H1 (cell line): ENCODE data around the gene TAF10. TPM values are rescaled to one million over a fixed set of nuclear protein-coding genes. Genes with fewer than 3 reads are reported as not detected.

Experiments used
- CTCF ChIA-PET: fragments of 300-600 bp; sonication (Branson Sonifier 250); formaldehyde crosslinking; loops from one replicate; lab custom pipeline; 2021; ENCODE audit not compliant: partially characterized antibody; lab: Charles Lee
- POLR2A ChIA-PET: fragments of 300-600 bp; sonication (Branson Sonifier 250); formaldehyde crosslinking; loops from one replicate; lab custom pipeline; 2021; ENCODE audit warnings: inconsistent platforms; ENCODE audit not compliant: partially characterized antibody; lab: Charles Lee
- DNase-seq, 2 experiments: peaks; one replicate each; pipeline versions ENCODE4 v3.0.0 to v3.0.0-alpha.2; 2010 to 2022; ENCODE audit warnings: low spot score in 2 of 2, low read depth in 1 of 2, mixed read lengths in 1 of 2
- FAIRE-seq: peaks from 2 replicates; lab custom pipeline; 2011; peaks lifted over from hg19 to GRCh38; lab: Jason Lieb, UNC
- H2AFZ ChIP-seq: 2 replicates; pipeline ENCODE4 v1.8.1; 2012; ENCODE audit warnings: low read length, inconsistent platforms
- H2AK5ac ChIP-seq: 2 replicates; pipeline ENCODE4 v1.6.1; 2013; ENCODE audit warnings: low read depth, low read length
- H2BK120ac ChIP-seq: replicated peaks from 2 replicates; pipeline ENCODE3; 2013; ENCODE audit warnings: low read depth, low read length, inconsistent platforms
- H2BK12ac ChIP-seq: 2 replicates; pipeline ENCODE4 v1.6.1; 2013; ENCODE audit warnings: low read depth, low read length
- H2BK15ac ChIP-seq: 2 replicates; pipeline ENCODE4 v1.6.1; 2013; ENCODE audit warnings: low read length
- H2BK20ac ChIP-seq: 2 replicates; pipeline ENCODE4 v1.6.1; 2013; ENCODE audit warnings: low read length
- H2BK5ac ChIP-seq: 2 replicates; pipeline ENCODE4 v1.6.1; 2013; ENCODE audit warnings: low read depth, low read length
- H3K14ac ChIP-seq: 2 replicates; pipeline ENCODE4 v1.6.1; 2013; ENCODE audit warnings: inconsistent platforms; ENCODE audit not compliant: insufficient read length
- H3K18ac ChIP-seq: 2 replicates; pipeline ENCODE4 v1.6.1; 2013; ENCODE audit warnings: low read length; ENCODE audit errors: extremely low read depth
- H3K23ac ChIP-seq: 2 replicates; pipeline ENCODE4 v1.6.1; 2013; ENCODE audit warnings: inconsistent platforms; ENCODE audit not compliant: insufficient read length
- H3K23me2 ChIP-seq: 2 replicates; pipeline ENCODE4 v1.6.1; 2013; ENCODE audit warnings: low read depth, low read length
- H3K27ac ChIP-seq: 2 replicates; pipeline ENCODE4 v1.6.1; 2011; ENCODE audit warnings: low read depth, low read length, inconsistent platforms
- H3K27me3 ChIP-seq, 4 experiments: replicated peaks in 1 of 4; 1 replicate in 1 of 4; 2 replicates in 3 of 4; pipeline versions ENCODE4 v1.6.1 to v1.8.1; 2011 to 2013; ENCODE audit warnings: low read length in 3 of 4, mild to moderate bottlenecking in 3 of 4, inconsistent platforms in 2 of 4, mixed read lengths in 2 of 4, moderate library complexity in 1 of 4; ENCODE audit not compliant: control insufficient read depth in 3 of 4, insufficient read depth in 3 of 4; ENCODE audit errors: extremely low read depth in 1 of 4
- H3K36me3 ChIP-seq, 4 experiments: 2 replicates each; pipeline versions ENCODE4 v1.6.1 to v1.8.1; 2011 to 2013; ENCODE audit warnings: mild to moderate bottlenecking in 4 of 4, low read length in 3 of 4, moderate library complexity in 2 of 4, control low read depth in 1 of 4, inconsistent platforms in 1 of 4; ENCODE audit not compliant: insufficient read depth in 4 of 4, control insufficient read depth in 2 of 4
- H3K4ac ChIP-seq: replicated peaks from 2 replicates; pipeline ENCODE3; 2013; ENCODE audit warnings: low read length, low read depth, mixed read lengths, inconsistent platforms; ENCODE audit not compliant: insufficient read length
- H3K4me1 ChIP-seq, 4 experiments: replicated peaks in 1 of 4; 1 replicate in 1 of 4; 2 replicates in 3 of 4; pipeline versions ENCODE4 v1.6.1 to v1.8.1; 2011 to 2013; ENCODE audit warnings: low read length in 3 of 4, inconsistent platforms in 2 of 4, mixed read lengths in 1 of 4; ENCODE audit not compliant: insufficient read depth in 4 of 4, control insufficient read depth in 3 of 4
- H3K4me2 ChIP-seq, 2 experiments: 2 replicates each; pipeline versions ENCODE4 v1.6.1 to v1.8.1; 2011 to 2013; ENCODE audit warnings: low read depth in 2 of 2, low read length in 2 of 2, control low read depth in 1 of 2, inconsistent platforms in 1 of 2, mild to moderate bottlenecking in 1 of 2; ENCODE audit not compliant: insufficient read depth in 1 of 2
- H3K4me3 ChIP-seq, 4 experiments: fragments of 200-600, 300-600 bp in 1 of 4; sonication (generic), shearing (Covaris generic), sonication (Bioruptor Twin) in 1 of 4; 2 replicates each; pipeline versions ENCODE4 v1.5.1 to v1.8.1; 2011 to 2016; ENCODE audit warnings: low read length in 4 of 4, low read depth in 3 of 4, control low read depth in 2 of 4, inconsistent platforms in 2 of 4, mild to moderate bottlenecking in 2 of 4, mixed read lengths in 1 of 4, moderate library complexity in 1 of 4; ENCODE audit not compliant: insufficient read depth in 2 of 4; ENCODE audit errors: extremely low read depth in 1 of 4
- H3K56ac ChIP-seq: replicated peaks from 2 replicates; pipeline ENCODE3; 2013; ENCODE audit warnings: low read depth, mild to moderate bottlenecking, mixed read lengths, low read length, inconsistent platforms; ENCODE audit not compliant: insufficient read length
- H3K79me1 ChIP-seq: 2 replicates; pipeline ENCODE4 v1.6.1; 2013; ENCODE audit warnings: low read depth, low read length, control low read depth
- H3K79me2 ChIP-seq, 2 experiments: 2 replicates each; pipeline versions ENCODE4 v1.6.1 to v1.8.1; 2012 to 2013; ENCODE audit warnings: low read length in 2 of 2, mild to moderate bottlenecking in 2 of 2, inconsistent platforms in 1 of 2; ENCODE audit not compliant: insufficient read depth in 2 of 2, control insufficient read depth in 1 of 2
- H3K9ac ChIP-seq, 4 experiments: replicated peaks in 1 of 4; 1 replicate in 1 of 4; 2 replicates in 3 of 4; pipeline versions ENCODE4 v1.6.1 to v1.8.1; 2011 to 2013; ENCODE audit warnings: low read depth in 3 of 4, low read length in 3 of 4, control low read depth in 2 of 4, mild to moderate bottlenecking in 2 of 4, moderate library complexity in 2 of 4, inconsistent platforms in 1 of 4; ENCODE audit errors: extremely low read depth in 1 of 4
- H3K9me3 ChIP-seq, 2 experiments: 2 replicates each; pipeline versions ENCODE4 v1.6.1 to v1.8.1; 2012 to 2013; ENCODE audit warnings: mild to moderate bottlenecking in 2 of 2, moderate library complexity in 2 of 2, control low read depth in 1 of 2, inconsistent platforms in 1 of 2, low read depth in 1 of 2, low read length in 1 of 2, mixed read lengths in 1 of 2; ENCODE audit not compliant: insufficient read depth in 2 of 2
- H4K20me1 ChIP-seq, 2 experiments: replicated peaks in 1 of 2; 2 replicates each; pipeline versions ENCODE3 to v1.8.1; 2011 to 2013; ENCODE audit warnings: inconsistent platforms in 2 of 2, low read length in 2 of 2, mild to moderate bottlenecking in 1 of 2; ENCODE audit not compliant: insufficient read depth in 2 of 2, control insufficient read depth in 1 of 2
- H4K5ac ChIP-seq: 2 replicates; pipeline ENCODE4 v1.6.1; 2013; ENCODE audit warnings: low read length, low read depth, mixed read lengths, inconsistent platforms; ENCODE audit not compliant: insufficient read length
- H4K8ac ChIP-seq: 2 replicates; pipeline ENCODE4 v1.8.0; 2013; ENCODE audit warnings: mild to moderate bottlenecking, moderate library complexity, low read length, inconsistent platforms; ENCODE audit not compliant: insufficient read depth; ENCODE audit errors: extremely low read depth
- H4K91ac ChIP-seq: replicated peaks from 2 replicates; pipeline ENCODE3; 2013; ENCODE audit warnings: low read length, mixed read lengths, inconsistent platforms; ENCODE audit not compliant: insufficient read length
- CHD1 ChIP-seq: IDR thresholded peaks from 2 replicates; pipeline ENCODE4 v1.6.1; 2012; ENCODE audit warnings: low read depth, low read length, improper control_type of control experiment
- CTBP2 ChIP-seq: IDR thresholded peaks from 2 replicates; pipeline ENCODE4 v1.7.0; 2011; ENCODE audit warnings: borderline replicate concordance, mild to moderate bottlenecking, moderate library complexity, mixed read lengths, low read length; ENCODE audit not compliant: insufficient read depth, insufficient read length
- SP4 ChIP-seq: IDR thresholded peaks from 2 replicates; pipeline ENCODE4 v1.6.1; 2012; ENCODE audit warnings: low read length, inconsistent platforms
- SUZ12 ChIP-seq: fragments of 200-600 bp; sonication (generic); IDR thresholded peaks from 2 replicates; pipeline ENCODE4 v1.6.1; 2012; ENCODE audit warnings: mild to moderate bottlenecking, inconsistent platforms, low read length, moderate library complexity, mixed read lengths
- TEAD4 ChIP-seq: IDR thresholded peaks from 2 replicates; pipeline ENCODE4 v1.6.1; 2012; ENCODE audit warnings: low read depth, low read length, inconsistent platforms, mixed read lengths
- WGBS, 2 experiments: shearing (Covaris generic) in 1 of 2; methylation state at CpG; one replicate each; pipeline versions ENCODE4 v1.1.6 to v1.1.7; 2013 to 2015; ENCODE audit warnings: low lambda C conversion rate in 2 of 2, mixed read lengths in 2 of 2, inconsistent platforms in 1 of 2, low coverage in 1 of 2, missing lambda C conversion rate in 1 of 2; ENCODE audit not compliant: insufficient replicate concordance in 2 of 2, insufficient coverage in 1 of 2, insufficient read length in 1 of 2; ENCODE audit errors: extremely low coverage in 1 of 2, missing lambda C conversion rate in 1 of 2; 5-methylcytosine and 5-hydroxymethylcytosine counted together
- polyA plus RNA-seq, 7 experiments: library from polyadenylated mRNA; depleted of rRNA in 3 of 7; stranded (reverse) in 5 of 7; unstranded in 2 of 7; fragments of >200 nt in 5 of 7; fragments of 200-250 nt in 2 of 7; gene quantifications; 1 replicate in 5 of 7; 2 replicates in 1 of 7; 4 replicates in 1 of 7; pipeline versions ENCODE4 v1.2.1 to v1.2.3, GENCODE V29; 2011 to 2013; ENCODE audit warnings: missing spikeins in 2 of 7, mixed read lengths in 2 of 7
- total RNA-seq: library from RNA; stranded (reverse); fragmentation: NEBNext Ultra II Directional; extraction: Animal tissue kit (Norgen Biotek cat#: 25700); gene quantifications from 2 replicates; pipeline ENCODE4 v1.2.1, GENCODE V29; 2021

The TAF10 gene
- total and polyA plus RNA-seq, 2 of the 8 experiments (the other 6 are each of a cell fraction or from before 2014, with no cell fraction given), result 128 to 213 TPM

DNA sequence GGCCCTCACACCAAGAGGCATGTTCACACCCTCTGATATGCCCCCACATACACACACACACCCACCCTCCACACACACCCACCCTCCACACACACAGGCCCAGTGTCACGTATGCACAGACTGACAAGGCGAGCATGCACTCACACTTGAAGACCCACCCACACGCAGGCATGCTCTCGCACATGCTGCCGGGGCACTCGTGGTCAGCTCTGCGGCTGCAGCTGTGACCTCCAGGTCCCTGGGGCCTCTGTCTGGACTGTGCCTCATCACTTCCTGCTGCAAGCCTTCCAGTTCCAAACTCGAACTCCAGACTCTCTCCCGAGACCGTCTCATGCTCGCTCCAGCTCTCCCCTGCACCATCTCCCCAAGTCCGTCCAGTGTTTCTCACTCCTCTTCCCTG, 34.1 kb upstream of the TAF10 start:
- H3K4me1 ChIP-seq, result peaks cover 3 to 10% (median 5%) of the 10 kb centered on the region in 4 experiments; a peak in 6 of 7 replicates
- H3K9ac ChIP-seq, result no peak overlapping the region
- H3K9me3 ChIP-seq, result no peaks in the 10 kb centered on the region
- H3K4me3 ChIP-seq, result no peak overlapping the region
- H4K91ac ChIP-seq, result peak overlapping the region; percentile 44
- no peaks in the 10 kb centered on the region for H3K23me2 ChIP-seq
- H3K56ac ChIP-seq, result no peak overlapping the region
- H3K23ac ChIP-seq, result no peak overlapping the region
- 0 out of 2 replicates have a peak overlapping the region, but pooled peaks have one; percentile 97 for H2BK20ac ChIP-seq
- TF ChIP-seq TEAD4 (no peak), SUZ12 (no peak), CTBP2 (no peak), CHD1 (no peak), SP4 (no peak)
- no peak overlapping the region; the same call in 1 of the 2 replicates for H2AK5ac ChIP-seq
- H3K27me3 ChIP-seq, result no peaks in the 10 kb centered on the region; a peak in 1 of 7 replicates
- H2BK12ac ChIP-seq, result peak overlapping the region; percentile 13; the same call in 1 of the 2 replicates
- H3K4me2 ChIP-seq, result no peak overlapping the region
- H4K8ac ChIP-seq, result no peak overlapping the region; the same call in 1 of the 2 replicates
- no peak overlapping the region for H2BK120ac ChIP-seq
- H2AFZ ChIP-seq, result no peak overlapping the region
- no peak overlapping the region for H3K27ac ChIP-seq
- peak overlapping the region; percentile 88; the same call in 1 of the 2 replicates for H2BK15ac ChIP-seq
- no peak overlapping the region for H3K14ac ChIP-seq
- H3K79me2 ChIP-seq, result no peaks in the 10 kb centered on the region
- FAIRE-seq, result no peak
- peak overlapping the region; percentile 60; the same call in 1 of the 2 replicates for H3K18ac ChIP-seq
- ChIA-PET POLR2A (interaction anchor here (0.7 to 1.5 kb wide), 5 partner anchors 10 to 42 kb away, joined by 3 to 6 read pairs (median 4); partner anchors contain the start of gene DCHS1), CTCF (interaction anchor here (0.7 kb wide), 1 partner anchor 22 kb away, joined by 3 read pairs; no protein-coding TSS in a partner anchor)
- H3K79me1 ChIP-seq, result no peaks in the 10 kb centered on the region
- no peaks in the 10 kb centered on the region for H3K36me3 ChIP-seq
- 92% methylated on average over 12 of the region's 12 CpGs; no CpG with 5 or more reads in 1 of the 2 experiments for WGBS, 2 experiments
- H4K20me1 ChIP-seq, result no peaks in the 10 kb centered on the region
- DNase-seq, result no peak
- H4K5ac ChIP-seq, result no peak overlapping the region
- H3K4ac ChIP-seq, result no peak overlapping the region
- H2BK5ac ChIP-seq, result peak overlapping the region; percentile 66; the same call in 1 of the 2 replicates
